ENCODE data around the gene KDM4B.

DNA sequence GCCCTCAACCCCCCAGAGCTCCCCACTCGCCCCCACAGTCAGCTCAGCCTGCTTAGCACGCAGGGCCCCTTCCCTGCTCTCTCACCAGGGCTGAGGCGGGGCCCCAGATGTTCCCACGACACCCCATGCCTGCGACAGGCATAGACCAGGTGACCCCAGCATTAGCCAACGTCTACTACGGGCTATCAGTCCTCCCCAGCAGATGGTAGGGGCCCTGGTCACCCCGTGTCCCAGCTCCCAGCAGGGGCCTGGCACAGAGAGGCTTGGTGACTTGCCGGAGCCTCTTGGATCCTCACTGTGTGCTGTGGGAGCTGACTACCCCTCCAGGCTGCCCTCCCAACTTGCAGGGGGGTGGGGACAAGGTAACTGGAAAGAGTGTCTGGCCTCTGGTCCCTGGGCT lies 80.6 kb downstream of the KDM4B start:
- TF ChIP-seq RAD21 (IDR thresholded peaks at IDR 0.05; ENCODE audit: low read length) = no peak
- no peak for TF ChIP-seq RCOR1 (IDR thresholded peaks at IDR 0.05; ENCODE audit: low read length)
- no peak for TF ChIP-seq REST (IDR thresholded peaks at IDR 0.05; ENCODE audit: low read depth, low read length)
- TF ChIP-seq CHD2 (IDR thresholded peaks at IDR 0.05; ENCODE audit: low read length, partially characterized antibody) = no peak
